ENCODE results near the gene CAMTA1. TPM values are rescaled to one million over a fixed set of nuclear protein-coding genes. Genes with fewer than 3 reads are reported as not detected.
"Not testable (repeated sequence)": the region's sequence is repeated elsewhere in the genome, so short reads cannot be mapped to it uniquely, and the experiment has no call there.

Gene CAMTA1
- total RNA-seq, 1 donor from 2014 or later = 38.1 TPM

DNA sequence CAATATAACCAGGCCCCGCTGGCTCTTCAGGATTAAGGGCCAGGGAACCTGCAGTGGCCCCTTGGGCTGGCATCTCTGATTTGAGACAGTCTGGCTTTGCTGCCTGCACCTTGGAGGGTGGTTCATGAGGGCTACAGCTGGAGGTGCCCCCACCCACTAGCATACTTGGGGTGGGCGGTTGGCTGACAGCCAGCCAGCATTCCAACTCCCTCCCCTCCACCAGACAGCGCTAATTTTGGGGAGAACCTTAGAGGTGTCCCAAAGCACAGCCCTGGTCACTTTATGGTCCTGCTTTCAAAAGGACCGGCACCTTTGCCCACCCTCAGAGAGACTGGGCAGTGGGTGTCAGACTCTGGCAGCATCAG, 805.2 kb downstream of the CAMTA1 start:
- Histone ChIP-seq H3K9me3 (ENCODE audit: control insufficient read depth in 3 of 3, low read length in 3 of 3) (no peaks in the 10 kb centered on the region), H3K27me3 (ENCODE audit: control insufficient read depth in 3 of 3, insufficient read depth in 3 of 3, low read length in 3 of 3) (peaks cover 0 to 10% (median 9%) of the 10 kb centered on the region in 3 donors), H3K4me3 (ENCODE audit: low read length in 3 of 3) (no peak overlapping the region), H3K9ac (ENCODE audit: low read depth in 1 of 3, low read length in 3 of 3) (no peak overlapping the region), H3K27ac (ENCODE audit: low read depth, low read length) (no peak overlapping the region), H3K4me1 (ENCODE audit: control insufficient read depth in 3 of 3, insufficient read depth in 3 of 3, low read length in 3 of 3) (no peaks in the 10 kb centered on the region), H3K36me3 (ENCODE audit: control insufficient read depth in 3 of 3, insufficient read depth in 3 of 3, low read length in 3 of 3) (no peaks in the 10 kb centered on the region)

DNA sequence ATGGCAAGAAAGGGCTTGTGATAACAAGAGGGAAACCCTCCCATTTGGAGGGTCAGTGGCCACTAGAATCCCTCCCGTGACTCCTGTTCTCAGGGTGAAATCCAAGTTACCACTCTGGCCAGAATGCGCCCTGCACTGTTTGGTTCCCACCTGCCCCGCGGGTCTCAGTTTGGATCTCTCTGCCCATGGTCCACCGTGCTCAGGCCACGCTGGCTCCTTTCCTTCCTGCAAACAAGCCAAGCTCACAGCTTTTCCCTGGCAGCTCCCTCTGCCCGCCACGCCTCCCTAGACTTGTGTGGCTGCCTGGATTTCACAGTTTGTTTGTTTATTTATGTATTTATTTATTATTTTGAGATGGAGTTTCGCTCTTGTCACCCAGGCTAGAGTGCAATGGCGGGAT, 806.3 kb downstream of the CAMTA1 start:
- no peaks in the 10 kb centered on the region for H3K36me3 ChIP-seq (ENCODE audit: control insufficient read depth in 3 of 3, insufficient read depth in 3 of 3, low read length in 3 of 3)
- H3K27ac ChIP-seq (ENCODE audit: low read depth, low read length) = no peak overlapping the region
- H3K27me3 ChIP-seq (ENCODE audit: control insufficient read depth in 3 of 3, insufficient read depth in 3 of 3, low read length in 3 of 3) = peaks cover 0 to 10% (median 9%) of the 10 kb centered on the region in 3 donors
- H3K4me1 ChIP-seq (ENCODE audit: control insufficient read depth in 3 of 3, insufficient read depth in 3 of 3, low read length in 3 of 3) = no peaks in the 10 kb centered on the region
- H3K9ac ChIP-seq (ENCODE audit: low read depth in 1 of 3, low read length in 3 of 3) = no peak overlapping the region
- no peak overlapping the region for H3K4me3 ChIP-seq (ENCODE audit: low read length in 3 of 3)
- H3K9me3 ChIP-seq (ENCODE audit: control insufficient read depth in 3 of 3, low read length in 3 of 3) = no peaks in the 10 kb centered on the region

DNA sequence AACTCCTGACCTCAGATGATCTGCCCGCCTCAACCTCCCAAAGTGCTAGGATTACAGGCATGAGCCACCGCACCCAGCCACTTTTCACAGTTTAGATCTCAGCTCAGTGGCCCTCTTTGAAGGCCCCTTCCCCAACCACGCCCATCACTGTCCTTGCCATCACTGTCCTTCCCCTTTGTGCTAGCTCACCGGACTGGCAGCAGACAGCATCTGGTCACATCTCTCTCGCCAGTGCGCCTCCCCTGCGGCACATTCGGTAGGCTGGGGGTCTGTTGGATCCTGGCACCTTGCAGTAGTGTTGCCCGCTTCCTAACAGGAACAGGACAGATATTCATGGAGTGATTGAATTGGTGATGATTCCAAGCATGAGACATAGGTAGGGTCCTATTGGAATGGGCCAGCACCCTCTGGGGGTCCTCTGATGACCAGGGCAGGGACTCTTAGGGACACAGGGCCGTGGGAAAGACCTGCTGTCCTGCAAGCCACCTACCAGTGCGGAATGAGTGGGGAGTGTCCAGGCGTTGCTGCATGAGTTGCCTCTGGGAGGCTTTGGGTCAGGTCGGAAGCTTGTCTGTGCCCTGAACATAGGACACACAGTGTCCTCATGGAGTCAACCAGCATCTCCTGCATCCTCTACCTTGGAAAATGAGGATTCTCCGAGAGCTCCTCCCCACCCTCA, 807.0 kb downstream of the CAMTA1 start:
- Histone ChIP-seq H3K27ac (ENCODE audit: low read depth, low read length) (no peak overlapping the region), H3K36me3 (ENCODE audit: control insufficient read depth in 3 of 3, insufficient read depth in 3 of 3, low read length in 3 of 3) (no peaks in the 10 kb centered on the region), H3K4me1 (ENCODE audit: control insufficient read depth in 3 of 3, insufficient read depth in 3 of 3, low read length in 3 of 3) (no peaks in the 10 kb centered on the region), H3K9ac (ENCODE audit: low read depth in 1 of 3, low read length in 3 of 3) (no peak overlapping the region), H3K9me3 (ENCODE audit: control insufficient read depth in 3 of 3, low read length in 3 of 3) (no peaks in the 10 kb centered on the region), H3K27me3 (ENCODE audit: control insufficient read depth in 3 of 3, insufficient read depth in 3 of 3, low read length in 3 of 3) (peaks cover 0 to 10% (median 9%) of the 10 kb centered on the region in 3 donors), H3K4me3 (ENCODE audit: low read length in 3 of 3) (no peak overlapping the region)

DNA sequence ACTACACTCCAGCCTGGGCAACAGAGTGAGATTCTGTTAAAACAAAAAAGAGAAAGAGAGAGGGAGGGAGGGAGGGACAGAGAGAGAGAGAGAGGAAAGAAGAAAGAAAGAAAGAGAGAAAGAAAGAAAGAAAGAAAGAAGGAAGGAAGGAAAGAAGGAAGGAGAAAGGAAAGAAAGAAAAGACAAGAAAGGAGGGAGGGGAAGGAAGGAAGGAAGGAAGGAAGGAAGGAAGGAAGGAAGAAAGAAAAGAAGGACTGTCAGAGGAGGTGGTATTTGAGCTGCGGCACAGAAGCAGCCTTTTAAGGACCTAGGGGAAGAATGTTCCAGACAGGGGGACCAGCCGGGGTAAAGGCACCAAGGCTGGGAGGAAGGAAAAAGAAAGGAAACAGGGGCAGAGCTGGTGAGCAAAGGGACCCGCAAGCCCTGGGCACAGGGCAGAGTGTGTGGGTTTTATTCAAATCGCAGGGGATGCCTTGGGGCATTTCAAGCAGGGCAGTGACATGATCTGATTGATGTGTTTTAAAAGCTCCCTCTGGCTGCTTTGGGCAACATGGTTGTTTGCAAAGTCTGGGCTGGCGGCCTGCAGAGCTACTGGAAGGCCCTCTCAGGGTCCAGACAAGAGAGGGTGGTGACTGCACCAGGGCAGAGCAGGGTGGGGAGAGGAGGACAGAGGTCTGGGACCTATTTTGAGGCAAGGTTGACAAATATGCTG, 808.9 kb downstream of the CAMTA1 start:
- Histone ChIP-seq H3K27me3 (ENCODE audit: control insufficient read depth in 3 of 3, insufficient read depth in 3 of 3, low read length in 3 of 3) (peaks cover 0 to 10% (median 9%) of the 10 kb centered on the region in 3 donors), H3K9me3 (ENCODE audit: control insufficient read depth in 3 of 3, low read length in 3 of 3) (no peaks in the 10 kb centered on the region), H3K36me3 (ENCODE audit: control insufficient read depth in 3 of 3, insufficient read depth in 3 of 3, low read length in 3 of 3) (no peaks in the 10 kb centered on the region), H3K9ac (ENCODE audit: low read depth in 1 of 3, low read length in 3 of 3) (no peak overlapping the region), H3K4me1 (ENCODE audit: control insufficient read depth in 3 of 3, insufficient read depth in 3 of 3, low read length in 3 of 3) (no peaks in the 10 kb centered on the region), H3K4me3 (ENCODE audit: low read length in 3 of 3) (no peak overlapping the region), H3K27ac (ENCODE audit: low read depth, low read length) (no peak overlapping the region)

DNA sequence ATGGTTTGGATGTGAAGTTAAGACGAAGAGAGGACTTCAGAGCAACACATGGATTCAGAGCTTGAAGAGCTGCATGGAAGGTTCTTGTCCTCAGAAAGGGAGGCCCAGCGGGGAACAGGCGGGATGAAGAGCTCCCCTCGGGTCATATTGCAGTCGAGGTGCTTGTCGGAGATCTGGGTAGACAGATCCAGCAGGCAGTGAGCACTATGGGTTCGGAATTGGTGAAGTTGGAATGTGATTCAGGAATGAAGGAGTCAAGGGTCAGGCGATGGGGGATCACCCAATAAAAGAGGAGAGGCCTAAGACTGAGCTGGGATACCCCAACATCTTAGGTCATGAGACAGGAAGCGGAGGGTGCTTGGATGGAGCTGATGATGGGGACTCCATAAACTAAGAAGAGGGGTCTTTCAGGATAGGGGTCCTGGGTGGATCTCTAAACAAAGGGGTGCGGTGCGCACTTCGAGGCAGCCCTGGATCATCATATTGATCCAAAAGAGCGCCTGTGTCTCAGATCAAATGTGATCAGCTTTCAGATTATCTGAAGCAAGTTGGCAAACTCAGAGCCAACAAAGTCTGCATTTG, 809.6 kb downstream of the CAMTA1 start:
- Histone ChIP-seq H3K27ac (ENCODE audit: low read depth, low read length) (no peak overlapping the region), H3K4me3 (ENCODE audit: low read length in 3 of 3) (no peak overlapping the region), H3K9ac (ENCODE audit: low read depth in 1 of 3, low read length in 3 of 3) (no peak overlapping the region), H3K36me3 (ENCODE audit: control insufficient read depth in 3 of 3, insufficient read depth in 3 of 3, low read length in 3 of 3) (no peaks in the 10 kb centered on the region), H3K27me3 (ENCODE audit: control insufficient read depth in 3 of 3, insufficient read depth in 3 of 3, low read length in 3 of 3) (peaks cover 0 to 9% (median 8%) of the 10 kb centered on the region in 3 donors), H3K4me1 (ENCODE audit: control insufficient read depth in 3 of 3, insufficient read depth in 3 of 3, low read length in 3 of 3) (no peaks in the 10 kb centered on the region), H3K9me3 (ENCODE audit: control insufficient read depth in 3 of 3, low read length in 3 of 3) (no peaks in the 10 kb centered on the region)

DNA sequence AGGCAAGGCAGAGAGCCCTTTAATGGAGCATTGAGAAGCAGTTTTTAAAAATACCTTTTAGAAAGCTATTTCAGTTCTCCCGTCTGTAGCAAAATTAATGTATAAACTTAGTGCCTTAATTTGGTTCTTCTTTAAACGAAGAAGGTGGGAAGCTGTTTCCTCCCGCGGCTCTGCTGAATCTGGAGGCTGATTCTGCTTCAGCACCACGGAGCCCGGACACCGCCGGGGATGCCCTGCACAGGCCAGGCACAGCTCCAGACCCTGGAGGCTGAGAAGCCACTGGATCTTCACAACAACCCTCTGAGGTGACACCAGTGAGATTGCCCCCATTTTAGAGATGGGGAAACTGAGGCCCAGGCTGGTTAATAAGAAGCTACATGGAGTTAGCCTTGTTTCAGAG, 810.1 kb downstream of the CAMTA1 start:
- H3K9me3 ChIP-seq (ENCODE audit: control insufficient read depth in 3 of 3, low read length in 3 of 3) = no peaks in the 10 kb centered on the region
- H3K36me3 ChIP-seq (ENCODE audit: control insufficient read depth in 3 of 3, insufficient read depth in 3 of 3, low read length in 3 of 3) = no peaks in the 10 kb centered on the region
- no peak overlapping the region for H3K4me3 ChIP-seq (ENCODE audit: low read length in 3 of 3)
- H3K4me1 ChIP-seq (ENCODE audit: control insufficient read depth in 3 of 3, insufficient read depth in 3 of 3, low read length in 3 of 3) = no peaks in the 10 kb centered on the region
- H3K9ac ChIP-seq (ENCODE audit: low read depth in 1 of 3, low read length in 3 of 3) = no peak overlapping the region
- peaks cover 0 to 9% (median 6%) of the 10 kb centered on the region in 3 donors for H3K27me3 ChIP-seq (ENCODE audit: control insufficient read depth in 3 of 3, insufficient read depth in 3 of 3, low read length in 3 of 3)
- no peak overlapping the region for H3K27ac ChIP-seq (ENCODE audit: low read depth, low read length)

DNA sequence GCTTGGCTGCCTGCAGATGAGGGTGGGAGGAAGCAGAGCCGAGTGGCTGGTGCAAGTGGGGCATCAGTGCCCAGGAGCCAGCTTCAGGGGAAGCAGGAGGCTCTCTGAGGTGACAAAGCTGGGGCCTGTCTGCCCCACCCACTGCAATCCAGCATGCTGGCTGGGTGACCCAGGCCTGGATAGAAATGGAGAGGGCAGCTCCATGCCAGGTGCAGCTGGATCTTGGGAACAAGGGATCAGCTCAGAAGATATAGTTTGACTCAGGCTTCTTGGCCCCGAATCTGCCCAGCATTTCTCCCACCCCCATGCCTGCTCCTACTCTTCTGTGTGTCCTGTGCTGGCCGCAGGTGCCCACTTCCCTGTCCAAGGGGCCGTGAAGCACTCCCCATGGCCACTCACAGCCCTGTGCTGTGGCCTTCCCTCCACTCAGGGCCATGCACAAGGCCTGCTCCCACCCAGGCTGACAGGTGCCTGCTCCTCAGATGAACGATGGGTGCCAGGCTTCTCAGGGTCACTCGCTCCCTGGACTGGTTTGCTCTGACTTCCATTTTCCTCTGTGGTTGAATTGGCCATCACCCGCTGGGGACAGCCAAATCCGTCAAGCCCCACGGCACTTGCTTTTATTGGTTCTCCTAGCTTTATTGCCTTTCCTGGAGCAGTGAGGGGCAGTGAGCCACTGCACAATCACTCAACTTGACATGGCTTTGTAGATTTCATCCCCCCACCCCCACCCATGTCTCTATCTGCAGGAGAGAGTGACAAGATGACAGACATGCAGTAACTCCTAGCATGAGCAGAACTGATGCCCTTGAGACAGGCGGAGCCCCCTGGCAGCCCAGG, 811.1 kb downstream of the CAMTA1 start:
- H3K9me3 ChIP-seq (ENCODE audit: control insufficient read depth in 3 of 3, low read length in 3 of 3) = no peaks in the 10 kb centered on the region

DNA sequence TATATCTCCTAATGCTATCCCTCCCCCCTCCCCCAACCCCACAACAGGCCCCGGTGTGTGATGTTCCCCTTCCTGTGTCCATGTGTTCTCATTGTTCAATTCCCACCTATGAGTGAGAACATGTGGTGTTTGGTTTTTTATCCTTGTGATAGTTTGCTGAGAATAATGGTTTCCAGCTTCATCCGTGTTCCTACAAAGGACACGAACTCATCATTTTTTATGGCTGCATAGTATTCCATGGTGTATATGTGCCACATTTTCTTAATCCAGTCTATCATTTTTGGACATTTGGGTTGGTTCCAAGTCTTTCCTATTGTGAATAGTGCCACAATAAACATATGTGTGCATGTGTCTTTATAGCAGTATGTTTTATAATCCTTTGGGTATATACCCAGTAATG, 812.8 kb downstream of the CAMTA1 start:
- H3K4me1 ChIP-seq (ENCODE audit: control insufficient read depth in 3 of 3, insufficient read depth in 3 of 3, low read length in 3 of 3); H3K9me3 ChIP-seq (ENCODE audit: control insufficient read depth in 3 of 3, low read length in 3 of 3); H3K9ac ChIP-seq (ENCODE audit: low read depth in 1 of 3, low read length in 3 of 3); H3K27me3 ChIP-seq (ENCODE audit: control insufficient read depth in 3 of 3, insufficient read depth in 3 of 3, low read length in 3 of 3); H3K27ac ChIP-seq (ENCODE audit: low read depth, low read length); H3K36me3 ChIP-seq (ENCODE audit: control insufficient read depth in 3 of 3, insufficient read depth in 3 of 3, low read length in 3 of 3); H3K4me3 ChIP-seq (ENCODE audit: low read length in 3 of 3): not testable (repeated sequence)

More for the DNA sequence above, 811.1 kb downstream of the CAMTA1 start:
- Histone ChIP-seq H3K4me3 (ENCODE audit: low read length in 3 of 3) (no peak overlapping the region), H3K4me1 (ENCODE audit: control insufficient read depth in 3 of 3, insufficient read depth in 3 of 3, low read length in 3 of 3) (no peaks in the 10 kb centered on the region), H3K36me3 (ENCODE audit: control insufficient read depth in 3 of 3, insufficient read depth in 3 of 3, low read length in 3 of 3) (no peaks in the 10 kb centered on the region), H3K27ac (ENCODE audit: low read depth, low read length) (no peak overlapping the region), H3K9ac (ENCODE audit: low read depth in 1 of 3, low read length in 3 of 3) (no peak overlapping the region), H3K27me3 (ENCODE audit: control insufficient read depth in 3 of 3, insufficient read depth in 3 of 3, low read length in 3 of 3) (peaks cover 0 to 9% (median 6%) of the 10 kb centered on the region in 3 donors)

DNA sequence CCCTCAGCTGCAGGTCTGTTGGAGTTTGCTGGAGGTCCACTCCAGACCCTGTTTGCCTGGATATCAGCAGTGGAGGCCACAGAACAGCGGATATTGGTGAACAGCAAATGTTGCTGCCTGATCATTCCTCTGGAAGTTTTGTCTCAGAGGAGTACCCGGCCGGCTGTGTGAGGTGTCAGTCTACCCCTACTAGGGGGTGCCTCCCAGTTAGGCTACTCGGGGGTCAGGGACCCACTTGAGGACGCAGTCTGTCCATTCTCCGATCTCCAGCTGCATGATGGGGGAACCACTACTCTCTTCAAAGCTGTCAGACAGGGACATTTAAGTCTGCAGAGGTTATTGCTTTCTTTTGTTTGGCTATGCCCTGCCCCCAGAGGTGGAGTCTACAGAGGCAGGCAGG, 819.7 kb downstream of the CAMTA1 start:
- not testable (repeated sequence) for H3K4me3 ChIP-seq (ENCODE audit: low read length in 3 of 3)

More for the DNA sequence above, 819.7 kb downstream of the CAMTA1 start:
- H3K4me1 ChIP-seq (ENCODE audit: control insufficient read depth in 3 of 3, insufficient read depth in 3 of 3, low read length in 3 of 3); H3K9ac ChIP-seq (ENCODE audit: low read depth in 1 of 3, low read length in 3 of 3); H3K9me3 ChIP-seq (ENCODE audit: control insufficient read depth in 3 of 3, low read length in 3 of 3); H3K27ac ChIP-seq (ENCODE audit: low read depth, low read length); H3K36me3 ChIP-seq (ENCODE audit: control insufficient read depth in 3 of 3, insufficient read depth in 3 of 3, low read length in 3 of 3): not testable (repeated sequence)
- peaks cover 0 to 13% (median 3%) of the 10 kb centered on the region in 3 donors for H3K27me3 ChIP-seq (ENCODE audit: control insufficient read depth in 3 of 3, insufficient read depth in 3 of 3, low read length in 3 of 3)
